Ovary (tissue), 3 donors: ENCODE results near the gene USP16.

ENCODE experiments used
- CTCF ChIP-seq, 3 donors: fragments of 450-650 bp in 2 of 3; fragments of 200-600 bp in 1 of 3; IDR thresholded peaks; one replicate each; pipeline versions ENCODE4 v1.5.1 to v1.8.0; 2016 to 2022; ENCODE audit warnings: antibody characterized with exemption in 3 of 3, mild to moderate bottlenecking in 1 of 3
- POLR2A ChIP-seq: fragments of 450-650 bp; IDR thresholded peaks from one replicate; pipeline ENCODE4 v1.6.1; 2017; ENCODE audit warnings: antibody characterized with exemption, mild to moderate bottlenecking, moderate library complexity
- donor health status: DM: no; HTN: no; CAD: no.

GRCh38 chr21:28993293-28993629, 31.2 kb upstream of the USP16 start:
- TF ChIP-seq CTCF (IDR thresholded peaks at IDR 0.05) (no peak), POLR2A (no peak)
